Astrocyte (in vitro differentiated cells and primary cell): ENCODE results near the gene ZNF622. TPM values are rescaled to one million over a fixed set of nuclear protein-coding genes. Genes with fewer than 3 reads are reported as not detected.
A peak's percentile ranks its signal among the peaks of the same experiment; 100 is the strongest.

Source experiments
- DNase-seq: peaks from one replicate; pipeline ENCODE4 v3.0.0-alpha.2; 2010; ENCODE audit warnings: low read depth
- FAIRE-seq: peaks from 2 replicates; lab custom pipeline; 2011; peaks lifted over from hg19 to GRCh38; lab: Jason Lieb, UNC
- H2AFZ ChIP-seq: 2 replicates; pipeline ENCODE4 v1.6.0; 2012; ENCODE audit warnings: low read depth, low read length, inconsistent platforms
- H3K27ac ChIP-seq: 2 replicates; pipeline ENCODE4 v1.5.1; 2011; ENCODE audit warnings: low read depth, low read length, inconsistent platforms
- H3K27me3 ChIP-seq: 2 replicates; pipeline ENCODE4 v1.6.0; 2011; ENCODE audit warnings: low read length, inconsistent platforms; ENCODE audit not compliant: insufficient read depth
- H3K36me3 ChIP-seq: 2 replicates; pipeline ENCODE4 v1.5.1; 2011; ENCODE audit warnings: low read length, inconsistent platforms; ENCODE audit not compliant: insufficient read depth
- H3K4me1 ChIP-seq: 2 replicates; pipeline ENCODE4 v1.5.1; 2011; ENCODE audit warnings: low read length, inconsistent platforms; ENCODE audit not compliant: insufficient read depth
- H3K4me2 ChIP-seq: 2 replicates; pipeline ENCODE4 v1.6.0; 2012; ENCODE audit warnings: low read length, inconsistent platforms
- H3K4me3 ChIP-seq: 2 replicates; pipeline ENCODE4 v1.5.1; 2011; ENCODE audit warnings: low read depth, mild to moderate bottlenecking, low read length, inconsistent platforms; ENCODE audit not compliant: insufficient read depth
- H3K79me2 ChIP-seq: 2 replicates; pipeline ENCODE4 v1.6.0; 2012; ENCODE audit warnings: mild to moderate bottlenecking, low read length, inconsistent platforms; ENCODE audit not compliant: insufficient read depth
- H3K9ac ChIP-seq: 2 replicates; pipeline ENCODE4 v1.6.0; 2012; ENCODE audit warnings: mild to moderate bottlenecking, low read length, inconsistent platforms
- H3K9me3 ChIP-seq: 2 replicates; pipeline ENCODE4 v1.5.1; 2012; ENCODE audit warnings: low read depth, mild to moderate bottlenecking, low read length, inconsistent platforms; ENCODE audit not compliant: insufficient read depth
- H4K20me1 ChIP-seq: 2 replicates; pipeline ENCODE4 v1.6.0; 2012; ENCODE audit warnings: low read length, inconsistent platforms; ENCODE audit not compliant: insufficient read depth
- H3K27ac Mint-ChIP-seq: one replicate; pipeline ENCODE4 v1.8.0; 2021; ENCODE audit warnings: mild to moderate bottlenecking, mixed read lengths; ENCODE audit not compliant: unreplicated experiment
- H3K27me3 Mint-ChIP-seq: one replicate; pipeline ENCODE4 v1.8.0; 2021; ENCODE audit warnings: low read depth, mixed read lengths; ENCODE audit not compliant: unreplicated experiment
- H3K36me3 Mint-ChIP-seq: one replicate; pipeline ENCODE4 v1.8.0; 2021; ENCODE audit warnings: low read depth, mixed read lengths; ENCODE audit not compliant: unreplicated experiment
- H3K4me1 Mint-ChIP-seq: one replicate; pipeline ENCODE4 v1.8.0; 2021; ENCODE audit warnings: low read depth, mixed read lengths; ENCODE audit not compliant: unreplicated experiment
- H3K4me3 Mint-ChIP-seq: one replicate; pipeline ENCODE4 v1.8.0; 2021; ENCODE audit warnings: mild to moderate bottlenecking, moderate library complexity, mixed read lengths; ENCODE audit not compliant: unreplicated experiment
- H3K9me3 Mint-ChIP-seq: one replicate; pipeline ENCODE4 v1.8.0; 2021; ENCODE audit warnings: mild to moderate bottlenecking, mixed read lengths; ENCODE audit not compliant: unreplicated experiment
- EZH2 ChIP-seq: IDR thresholded peaks from 2 replicates; pipeline ENCODE4 v1.6.1; 2012; ENCODE audit warnings: mild to moderate bottlenecking, low read length, inconsistent platforms; ENCODE audit not compliant: insufficient read depth
- total RNA-seq: library from RNA; stranded (reverse); gene quantifications from 2 replicates; pipeline ENCODE4 v1.2.1, GENCODE V29; 2021
- TF ChIP-seq, protein P1 (sequence below): IDR thresholded peaks from 2 replicates; pipeline ENCODE4 v1.5.1; 2011; ENCODE audit warnings: low read depth, mild to moderate bottlenecking, inconsistent platforms, low read length, moderate library complexity; ENCODE audit not compliant: insufficient read depth

ZNF622 gene
- total RNA-seq, 1 donor from 2014 or later: 56.4 TPM

DNA sequence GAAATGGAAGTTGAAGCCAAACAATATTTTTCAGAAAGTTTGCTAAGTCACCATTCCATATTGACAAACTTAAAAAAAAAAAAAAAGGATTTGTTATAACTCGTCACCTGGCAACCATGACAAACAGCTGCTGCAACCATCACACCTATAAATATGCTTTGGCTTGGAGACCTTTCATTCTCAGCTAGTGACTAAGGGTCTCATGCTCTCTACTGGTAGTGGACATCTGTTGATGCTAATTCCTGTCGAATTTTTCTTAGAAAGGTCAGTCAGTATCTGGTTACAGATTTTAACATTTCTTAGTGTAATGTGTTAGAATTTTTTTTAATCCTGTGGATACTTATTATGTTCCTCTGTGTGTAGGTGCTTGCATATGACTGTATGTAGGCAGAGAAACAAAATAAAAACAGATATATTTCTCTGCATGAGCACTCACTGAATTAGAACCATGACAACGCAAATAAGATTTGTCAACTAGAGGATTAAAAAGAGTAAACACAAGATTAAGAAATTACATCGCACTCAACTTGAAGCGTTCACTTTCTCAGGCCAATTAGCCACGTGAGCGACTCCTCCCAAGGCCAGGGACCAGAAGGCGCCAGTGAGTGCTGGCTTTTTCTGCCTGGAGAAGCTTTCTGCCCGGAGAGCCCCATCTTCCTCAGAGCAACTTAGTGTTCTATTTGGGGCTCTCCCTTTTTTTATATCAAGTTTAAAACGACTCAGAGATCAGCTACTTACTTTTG, 27.0 kb upstream of the ZNF622 start:
- peak overlapping the region; percentile 79 for H3K27ac Mint-ChIP-seq
- FAIRE-seq (no peak), DNase-seq (peak; percentile 70)
- no peaks in the 10 kb centered on the region for H3K4me1 ChIP-seq
- H4K20me1 ChIP-seq: no peaks in the 10 kb centered on the region
- H3K4me1 Mint-ChIP-seq: peaks cover 3% of the 10 kb centered on the region
- H3K79me2 ChIP-seq: no peaks in the 10 kb centered on the region
- H3K4me3 ChIP-seq: no peak overlapping the region
- no peaks in the 10 kb centered on the region for H3K27me3 ChIP-seq
- H3K9me3 ChIP-seq: no peaks in the 10 kb centered on the region
- H3K36me3 Mint-ChIP-seq: peaks cover 3% of the 10 kb centered on the region
- H3K4me3 Mint-ChIP-seq: no peak overlapping the region
- no peak overlapping the region for H2AFZ ChIP-seq
- TF ChIP-seq EZH2: no peak
- TF ChIP-seq, protein P1, sequence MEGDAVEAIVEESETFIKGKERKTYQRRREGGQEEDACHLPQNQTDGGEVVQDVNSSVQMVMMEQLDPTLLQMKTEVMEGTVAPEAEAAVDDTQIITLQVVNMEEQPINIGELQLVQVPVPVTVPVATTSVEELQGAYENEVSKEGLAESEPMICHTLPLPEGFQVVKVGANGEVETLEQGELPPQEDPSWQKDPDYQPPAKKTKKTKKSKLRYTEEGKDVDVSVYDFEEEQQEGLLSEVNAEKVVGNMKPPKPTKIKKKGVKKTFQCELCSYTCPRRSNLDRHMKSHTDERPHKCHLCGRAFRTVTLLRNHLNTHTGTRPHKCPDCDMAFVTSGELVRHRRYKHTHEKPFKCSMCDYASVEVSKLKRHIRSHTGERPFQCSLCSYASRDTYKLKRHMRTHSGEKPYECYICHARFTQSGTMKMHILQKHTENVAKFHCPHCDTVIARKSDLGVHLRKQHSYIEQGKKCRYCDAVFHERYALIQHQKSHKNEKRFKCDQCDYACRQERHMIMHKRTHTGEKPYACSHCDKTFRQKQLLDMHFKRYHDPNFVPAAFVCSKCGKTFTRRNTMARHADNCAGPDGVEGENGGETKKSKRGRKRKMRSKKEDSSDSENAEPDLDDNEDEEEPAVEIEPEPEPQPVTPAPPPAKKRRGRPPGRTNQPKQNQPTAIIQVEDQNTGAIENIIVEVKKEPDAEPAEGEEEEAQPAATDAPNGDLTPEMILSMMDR: no peak
- no peak overlapping the region for H3K9ac ChIP-seq
- H3K27me3 Mint-ChIP-seq: peaks cover 3% of the 10 kb centered on the region
- no peaks in the 10 kb centered on the region for H3K36me3 ChIP-seq
- H3K4me2 ChIP-seq: no peak overlapping the region
- H3K27ac ChIP-seq: no peak overlapping the region
- peaks cover 12% of the 10 kb centered on the region for H3K9me3 Mint-ChIP-seq

DNA sequence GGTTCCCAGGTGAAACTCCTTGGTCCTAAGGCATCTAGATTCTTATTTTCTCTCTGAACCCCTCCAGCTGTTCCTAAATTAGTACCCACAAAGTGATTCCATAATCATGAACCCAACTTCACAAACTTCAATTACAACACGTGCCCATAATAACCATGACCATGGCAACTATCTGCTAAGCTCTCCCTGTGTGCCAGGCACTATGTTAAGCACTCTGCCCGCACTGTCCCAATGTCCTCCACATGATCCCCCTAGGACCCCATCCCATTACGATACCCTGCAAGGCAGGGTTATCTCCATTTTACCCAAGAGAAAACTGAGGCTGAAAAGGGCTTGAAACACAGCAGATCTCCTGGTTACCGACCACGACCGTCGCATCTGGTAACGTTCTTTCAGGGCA, 25.3 kb upstream of the ZNF622 start:
- H2AFZ ChIP-seq: no peak overlapping the region
- H3K27ac ChIP-seq: no peak overlapping the region
- no peak for FAIRE-seq
- TF ChIP-seq EZH2: no peak
- TF ChIP-seq, protein P1: no peak
- no peaks in the 10 kb centered on the region for H3K4me1 ChIP-seq
- no peak overlapping the region for H3K4me3 Mint-ChIP-seq
- peaks cover 4% of the 10 kb centered on the region for H3K27me3 ChIP-seq
- peaks cover 3% of the 10 kb centered on the region for H3K4me1 Mint-ChIP-seq
- peaks cover 12% of the 10 kb centered on the region for H3K9me3 Mint-ChIP-seq
- H3K4me2 ChIP-seq: no peak overlapping the region
- peak overlapping the region; percentile 28 for H3K27ac Mint-ChIP-seq
- no peaks in the 10 kb centered on the region for H3K36me3 ChIP-seq
- H3K9me3 ChIP-seq: no peaks in the 10 kb centered on the region
- H3K36me3 Mint-ChIP-seq: peaks cover 3% of the 10 kb centered on the region
- DNase-seq: no peak
- no peaks in the 10 kb centered on the region for H3K79me2 ChIP-seq
- no peaks in the 10 kb centered on the region for H4K20me1 ChIP-seq
- H3K4me3 ChIP-seq: no peak overlapping the region
- H3K27me3 Mint-ChIP-seq: peaks cover 7% of the 10 kb centered on the region
- H3K9ac ChIP-seq: no peak overlapping the region

DNA sequence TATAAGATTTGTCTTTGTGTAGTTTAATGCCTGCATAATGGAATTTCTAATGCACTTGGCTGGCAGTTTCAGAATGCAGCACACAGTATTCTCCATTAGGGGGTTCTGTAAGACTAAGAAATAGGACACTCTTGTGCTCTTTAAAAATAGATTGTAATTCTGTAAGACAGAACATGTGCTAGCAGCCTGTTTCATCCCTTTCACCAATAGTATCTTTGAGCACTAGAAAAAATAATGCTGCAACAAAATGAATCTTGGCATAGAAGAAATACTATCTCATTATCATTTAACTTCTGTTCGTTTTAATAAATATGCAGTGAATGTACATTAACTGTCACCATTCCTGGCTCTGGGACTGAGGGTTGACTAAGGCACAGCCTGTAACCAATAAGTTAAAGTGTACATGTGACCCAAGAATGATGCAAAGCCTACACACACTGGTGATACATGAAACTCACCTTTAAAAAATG, 23.8 kb upstream of the ZNF622 start:
- Mint-ChIP-seq H3K9me3 (peaks cover 3% of the 10 kb centered on the region), H3K27ac (no peak overlapping the region), H3K27me3 (peaks cover 7% of the 10 kb centered on the region), H3K4me1 (peaks cover 3% of the 10 kb centered on the region), H3K36me3 (no peaks in the 10 kb centered on the region), H3K4me3 (no peak overlapping the region)
- no peak for TF ChIP-seq EZH2
- TF ChIP-seq, protein P1: peak; percentile 91
- no peak overlapping the region for H3K4me3 ChIP-seq
- H3K4me2 ChIP-seq: no peak overlapping the region
- H3K4me1 ChIP-seq: no peaks in the 10 kb centered on the region
- H3K36me3 ChIP-seq: no peaks in the 10 kb centered on the region
- H3K9ac ChIP-seq: no peak overlapping the region
- peak; percentile 65 for FAIRE-seq
- H3K9me3 ChIP-seq: no peaks in the 10 kb centered on the region
- H4K20me1 ChIP-seq: no peaks in the 10 kb centered on the region
- no peak overlapping the region for H3K27ac ChIP-seq
- H3K27me3 ChIP-seq: peaks cover 4% of the 10 kb centered on the region
- no peaks in the 10 kb centered on the region for H3K79me2 ChIP-seq
- H2AFZ ChIP-seq: no peak overlapping the region
- DNase-seq: peak; percentile 30
